Tibial nerve (tissue), 4 donors: ENCODE data around the gene DUS1L.

Experiments
- EP300 ChIP-seq, 2 donors: sonication (generic); formaldehyde crosslinking; IDR thresholded peaks; one replicate each; pipeline ENCODE4 v1.6.1; 2017; ENCODE audit warnings: antibody characterized with exemption in 2 of 2, mild to moderate bottlenecking in 1 of 2
- POLR2A ChIP-seq, 2 donors: fragments of 450-650 bp; IDR thresholded peaks; one replicate each; pipeline ENCODE4 v1.6.1; 2017; ENCODE audit warnings: antibody characterized with exemption in 2 of 2, mild to moderate bottlenecking in 2 of 2, moderate library complexity in 2 of 2
- TF ChIP-seq, protein P1 (sequence below), 5 experiments: fragments of 200-600 bp in 3 of 5; fragments of 450-650 bp in 2 of 5; sonication (generic) in 3 of 5; IDR thresholded peaks; one replicate each; pipeline ENCODE4 v1.5.1; 2016 to 2019; ENCODE audit warnings: antibody characterized with exemption in 5 of 5, mild to moderate bottlenecking in 3 of 5, moderate library complexity in 2 of 5

DNA sequence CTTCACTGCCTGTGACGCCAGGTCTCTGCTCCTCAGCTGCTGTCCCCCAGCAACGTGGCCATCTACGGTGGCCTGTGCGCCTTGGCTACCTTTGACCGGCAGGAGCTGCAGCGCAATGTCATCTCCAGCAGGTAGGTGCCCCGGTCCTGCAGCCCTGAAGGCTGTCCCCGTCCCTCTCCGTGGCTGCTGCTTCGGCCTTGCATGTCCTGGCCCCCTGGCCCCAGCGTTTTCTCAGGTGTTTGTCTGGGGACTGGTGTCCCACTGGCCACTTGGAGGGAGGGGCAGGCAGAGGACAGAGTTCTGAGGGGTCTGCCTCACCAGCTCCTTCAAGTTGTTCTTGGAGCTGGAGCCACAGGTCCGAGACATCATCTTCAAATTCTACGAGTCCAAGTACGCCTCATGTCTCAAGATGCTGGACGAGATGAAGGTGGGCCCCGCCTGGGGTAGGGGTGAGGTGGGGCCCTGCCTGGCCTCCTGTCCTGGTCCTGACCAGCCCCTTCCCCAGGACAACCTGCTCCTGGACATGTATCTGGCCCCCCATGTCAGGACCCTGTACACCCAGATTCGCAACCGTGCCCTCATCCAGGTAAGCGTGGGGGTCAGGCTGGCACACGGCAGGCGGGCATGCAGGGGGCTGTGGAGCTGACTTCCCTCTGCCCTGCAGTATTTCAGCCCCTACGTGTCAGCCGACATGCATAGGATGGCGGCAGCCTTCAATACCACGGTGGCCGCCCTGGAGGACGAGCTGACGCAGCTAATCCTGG is 9.5 kb downstream of the DUS1L start:
- TF ChIP-seq, protein P1, sequence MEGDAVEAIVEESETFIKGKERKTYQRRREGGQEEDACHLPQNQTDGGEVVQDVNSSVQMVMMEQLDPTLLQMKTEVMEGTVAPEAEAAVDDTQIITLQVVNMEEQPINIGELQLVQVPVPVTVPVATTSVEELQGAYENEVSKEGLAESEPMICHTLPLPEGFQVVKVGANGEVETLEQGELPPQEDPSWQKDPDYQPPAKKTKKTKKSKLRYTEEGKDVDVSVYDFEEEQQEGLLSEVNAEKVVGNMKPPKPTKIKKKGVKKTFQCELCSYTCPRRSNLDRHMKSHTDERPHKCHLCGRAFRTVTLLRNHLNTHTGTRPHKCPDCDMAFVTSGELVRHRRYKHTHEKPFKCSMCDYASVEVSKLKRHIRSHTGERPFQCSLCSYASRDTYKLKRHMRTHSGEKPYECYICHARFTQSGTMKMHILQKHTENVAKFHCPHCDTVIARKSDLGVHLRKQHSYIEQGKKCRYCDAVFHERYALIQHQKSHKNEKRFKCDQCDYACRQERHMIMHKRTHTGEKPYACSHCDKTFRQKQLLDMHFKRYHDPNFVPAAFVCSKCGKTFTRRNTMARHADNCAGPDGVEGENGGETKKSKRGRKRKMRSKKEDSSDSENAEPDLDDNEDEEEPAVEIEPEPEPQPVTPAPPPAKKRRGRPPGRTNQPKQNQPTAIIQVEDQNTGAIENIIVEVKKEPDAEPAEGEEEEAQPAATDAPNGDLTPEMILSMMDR (IDR thresholded peaks at IDR 0.05): no peak
- TF ChIP-seq POLR2A (IDR thresholded peaks at IDR 0.05) (no peak), EP300 (IDR thresholded peaks at IDR 0.05) (no peak)
